ENCODE measurements around the gene FARP2.

FARP2 gene

DNA sequence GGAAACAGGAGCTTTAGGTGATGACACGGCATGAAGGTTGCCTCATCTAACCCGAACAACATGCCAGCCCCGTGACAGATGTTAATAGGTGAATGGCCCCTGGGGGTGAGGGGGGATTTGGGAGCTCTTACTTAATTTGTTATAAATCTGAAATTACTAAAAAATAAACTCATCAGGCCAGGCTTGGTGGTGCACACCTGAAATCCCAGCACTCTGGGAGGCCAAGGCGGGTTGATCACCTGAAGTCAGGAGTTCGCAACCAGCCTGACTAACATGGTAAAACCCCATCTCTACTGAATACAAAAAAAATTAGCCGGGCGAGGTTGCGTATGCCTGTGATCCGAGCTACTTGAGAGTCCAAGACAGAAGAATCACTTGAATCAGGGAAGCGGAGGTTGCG, 146.2 kb downstream of the FARP2 start:
- H3K27me3 ChIP-seq (ENCODE audit: insufficient read depth, low read length), result no peaks in the 10 kb centered on the region
- H3K9me2 ChIP-seq (ENCODE audit: low read depth, low read length), result no peaks in the 10 kb centered on the region
- peaks cover 5% of the 10 kb centered on the region; the same call in 1 of the 2 replicates for H3K36me3 ChIP-seq (ENCODE audit: insufficient read depth, low read length)
- H3K4me3 ChIP-seq (ENCODE audit: low read depth, low read length, poor library complexity, severe bottlenecking), result no peak overlapping the region
- peaks cover 7% of the 10 kb centered on the region for H3K4me1 ChIP-seq (ENCODE audit: insufficient read depth, low read length, severe bottlenecking)
- H3F3A ChIP-seq (ENCODE audit: insufficient read depth, low read length), result no peaks in the 10 kb centered on the region
- H3K79me2 ChIP-seq (ENCODE audit: insufficient read depth, low read length), result no peaks in the 10 kb centered on the region
- H3K4me2 ChIP-seq (ENCODE audit: low read length), result no peak overlapping the region
- H3K27ac ChIP-seq (ENCODE audit: low read depth, low read length, poor library complexity, severe bottlenecking), result no peak overlapping the region
- no peak overlapping the region for H2AFZ ChIP-seq (ENCODE audit: low read length)
- no peak overlapping the region for H3K9ac ChIP-seq (ENCODE audit: low read length)
- no peaks in the 10 kb centered on the region for H4K20me1 ChIP-seq (ENCODE audit: insufficient read depth, low read length)
- H3K9me3 ChIP-seq (ENCODE audit: low read length), result no peaks in the 10 kb centered on the region
- TF ChIP-seq, protein P1, sequence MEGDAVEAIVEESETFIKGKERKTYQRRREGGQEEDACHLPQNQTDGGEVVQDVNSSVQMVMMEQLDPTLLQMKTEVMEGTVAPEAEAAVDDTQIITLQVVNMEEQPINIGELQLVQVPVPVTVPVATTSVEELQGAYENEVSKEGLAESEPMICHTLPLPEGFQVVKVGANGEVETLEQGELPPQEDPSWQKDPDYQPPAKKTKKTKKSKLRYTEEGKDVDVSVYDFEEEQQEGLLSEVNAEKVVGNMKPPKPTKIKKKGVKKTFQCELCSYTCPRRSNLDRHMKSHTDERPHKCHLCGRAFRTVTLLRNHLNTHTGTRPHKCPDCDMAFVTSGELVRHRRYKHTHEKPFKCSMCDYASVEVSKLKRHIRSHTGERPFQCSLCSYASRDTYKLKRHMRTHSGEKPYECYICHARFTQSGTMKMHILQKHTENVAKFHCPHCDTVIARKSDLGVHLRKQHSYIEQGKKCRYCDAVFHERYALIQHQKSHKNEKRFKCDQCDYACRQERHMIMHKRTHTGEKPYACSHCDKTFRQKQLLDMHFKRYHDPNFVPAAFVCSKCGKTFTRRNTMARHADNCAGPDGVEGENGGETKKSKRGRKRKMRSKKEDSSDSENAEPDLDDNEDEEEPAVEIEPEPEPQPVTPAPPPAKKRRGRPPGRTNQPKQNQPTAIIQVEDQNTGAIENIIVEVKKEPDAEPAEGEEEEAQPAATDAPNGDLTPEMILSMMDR (IDR thresholded peaks at IDR 0.05; ENCODE audit: low read length), result no peak
- TF ChIP-seq EZH2 (IDR thresholded peaks at IDR 0.05; ENCODE audit: borderline replicate concordance, low read length), result no peak

DNA sequence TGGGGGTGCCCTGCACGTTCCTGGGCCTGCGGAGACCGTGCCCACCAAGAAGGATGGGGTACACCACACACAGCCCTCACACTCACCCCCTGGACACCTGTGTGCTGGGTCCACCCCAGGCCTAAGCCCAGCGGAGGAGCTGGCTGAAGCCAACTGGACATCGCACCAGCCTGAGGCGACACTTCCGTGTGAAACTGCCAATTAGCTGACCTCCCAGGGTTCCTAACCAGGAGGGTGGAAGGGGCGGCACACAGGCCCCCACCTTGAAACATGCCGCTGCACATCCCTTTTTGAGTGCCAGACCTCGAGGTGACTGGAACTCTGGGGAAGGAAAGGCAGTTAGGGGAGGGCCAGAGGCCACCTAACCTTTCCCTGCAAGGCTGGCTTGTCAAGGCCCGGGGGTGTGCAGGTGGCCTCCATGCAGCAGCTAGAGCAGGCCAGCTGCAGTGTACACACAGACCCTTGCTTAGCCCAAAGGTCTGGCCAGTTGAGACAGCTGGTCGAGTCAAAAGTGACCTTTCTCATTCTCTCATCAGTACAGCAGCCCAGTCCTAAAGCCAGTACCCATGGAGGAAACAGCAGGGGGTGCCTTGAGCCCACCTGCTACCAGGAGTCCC, 147.8 kb downstream of the FARP2 start:
- no peak overlapping the region for H3K9ac ChIP-seq (ENCODE audit: low read length)
- no peaks in the 10 kb centered on the region for H4K20me1 ChIP-seq (ENCODE audit: insufficient read depth, low read length)

DNA sequence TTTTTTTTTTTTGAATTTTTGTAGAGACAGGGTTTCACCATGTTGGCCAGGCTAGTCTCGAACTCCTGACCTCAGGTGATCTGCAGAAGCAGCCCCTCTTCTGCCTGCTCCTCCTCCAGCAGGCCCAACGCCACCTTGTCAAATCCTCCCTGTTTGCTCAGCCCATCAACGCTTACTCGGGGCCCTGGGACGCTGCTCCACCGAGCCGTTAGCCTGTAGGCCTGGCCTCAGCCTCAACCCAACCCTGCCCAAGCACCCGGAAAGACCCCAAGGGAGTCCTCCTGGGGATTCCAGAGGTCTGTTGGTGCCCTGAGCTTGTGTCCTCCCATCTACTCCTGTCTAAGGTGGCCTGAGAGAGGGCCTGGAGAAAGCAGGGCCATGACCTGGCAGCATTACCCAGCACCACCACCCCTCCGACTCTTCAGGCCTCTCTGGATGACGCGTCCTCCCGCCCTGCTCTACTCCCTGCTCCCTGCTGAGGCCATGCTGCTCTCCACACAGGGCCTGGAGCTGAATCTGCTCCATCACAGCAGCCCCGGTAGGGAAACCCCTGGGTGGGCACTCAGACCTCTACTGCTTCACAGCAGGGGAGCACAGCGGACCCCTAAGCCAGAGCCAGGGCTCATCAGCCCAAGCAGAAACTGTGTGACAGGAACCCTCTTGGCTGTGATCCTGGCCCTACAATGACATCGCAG, 149.1 kb downstream of the FARP2 start:
- H4K20me1 ChIP-seq (ENCODE audit: insufficient read depth, low read length), result no peaks in the 10 kb centered on the region
- H3K4me2 ChIP-seq (ENCODE audit: low read length), result no peak overlapping the region
- H3F3A ChIP-seq (ENCODE audit: insufficient read depth, low read length), result no peaks in the 10 kb centered on the region
- no peaks in the 10 kb centered on the region for H3K9me3 ChIP-seq (ENCODE audit: low read length)
- no peak overlapping the region for H3K4me3 ChIP-seq (ENCODE audit: low read depth, low read length, poor library complexity, severe bottlenecking)
- H3K27ac ChIP-seq (ENCODE audit: low read depth, low read length, poor library complexity, severe bottlenecking), result no peak overlapping the region
- no peaks in the 10 kb centered on the region for H3K27me3 ChIP-seq (ENCODE audit: insufficient read depth, low read length)
- H3K9ac ChIP-seq (ENCODE audit: low read length), result no peak overlapping the region
- no peaks in the 10 kb centered on the region for H3K9me2 ChIP-seq (ENCODE audit: low read depth, low read length)
- TF ChIP-seq, protein P1 (IDR thresholded peaks at IDR 0.05; ENCODE audit: low read length), result no peak
- TF ChIP-seq EZH2 (IDR thresholded peaks at IDR 0.05; ENCODE audit: borderline replicate concordance, low read length), result no peak
- H3K79me2 ChIP-seq (ENCODE audit: insufficient read depth, low read length), result no peaks in the 10 kb centered on the region
- no peak overlapping the region for H2AFZ ChIP-seq (ENCODE audit: low read length)
- H3K4me1 ChIP-seq (ENCODE audit: insufficient read depth, low read length, severe bottlenecking), result peaks cover 16% of the 10 kb centered on the region
- H3K36me3 ChIP-seq (ENCODE audit: insufficient read depth, low read length), result peaks cover 5% of the 10 kb centered on the region; the same call in 1 of the 2 replicates

More for the DNA sequence above, 147.8 kb downstream of the FARP2 start:
- no peak for TF ChIP-seq EZH2 (IDR thresholded peaks at IDR 0.05; ENCODE audit: borderline replicate concordance, low read length)
- TF ChIP-seq, protein P1 (IDR thresholded peaks at IDR 0.05; ENCODE audit: low read length), result no peak
- no peak overlapping the region for H3K4me2 ChIP-seq (ENCODE audit: low read length)
- H3K36me3 ChIP-seq (ENCODE audit: insufficient read depth, low read length), result peaks cover 5% of the 10 kb centered on the region; the same call in 1 of the 2 replicates
- peaks cover 14% of the 10 kb centered on the region for H3K4me1 ChIP-seq (ENCODE audit: insufficient read depth, low read length, severe bottlenecking)
- no peaks in the 10 kb centered on the region for H3K9me2 ChIP-seq (ENCODE audit: low read depth, low read length)
- no peaks in the 10 kb centered on the region for H3F3A ChIP-seq (ENCODE audit: insufficient read depth, low read length)
- no peak overlapping the region for H3K27ac ChIP-seq (ENCODE audit: low read depth, low read length, poor library complexity, severe bottlenecking)
- H2AFZ ChIP-seq (ENCODE audit: low read length), result no peak overlapping the region
- H3K27me3 ChIP-seq (ENCODE audit: insufficient read depth, low read length), result no peaks in the 10 kb centered on the region
- no peaks in the 10 kb centered on the region for H3K9me3 ChIP-seq (ENCODE audit: low read length)
- no peaks in the 10 kb centered on the region for H3K79me2 ChIP-seq (ENCODE audit: insufficient read depth, low read length)
- no peak overlapping the region for H3K4me3 ChIP-seq (ENCODE audit: low read depth, low read length, poor library complexity, severe bottlenecking)
